Stimulated activated CD4-positive, alpha-beta T cell treated with anti-CD3 and anti-CD28 coated beads, Interleukin-15, amount 100 ng/mL, for 48 hours (primary cell): ENCODE data around the gene PIM1.

Experiments used
- DNase-seq, 2 donors: peaks; one replicate each; pipeline ENCODE4 v3.0.0-alpha.2; 2020; ENCODE audit warnings: low read depth in 2 of 2

The PIM1 gene

GRCh38 chr6:37137201-37138090, 32.5 kb upstream of the PIM1 start:
- peak; percentile 25 to 30 for DNase-seq

- DNase-seq = no peak
Measured at GRCh38 chr6:37138856-37139229, 31.1 kb upstream of the PIM1 start.

GRCh38 chr6:37139230-37139962, 30.6 kb upstream of the PIM1 start:
- no peak for DNase-seq

- no peak for DNase-seq
Measured at GRCh38 chr6:37140145-37140544, 29.8 kb upstream of the PIM1 start.

GRCh38 chr6:37141281-37142049, 28.5 kb upstream of the PIM1 start:
- DNase-seq = no peak

GRCh38 chr6:37142050-37142614, 27.8 kb upstream of the PIM1 start:
- DNase-seq = no peak

- DNase-seq = no peak
Measured at GRCh38 chr6:37143585-37143984, 26.4 kb upstream of the PIM1 start.

GRCh38 chr6:37145443-37145842, 24.5 kb upstream of the PIM1 start:
- DNase-seq = no peak

- no peak for DNase-seq
Measured at GRCh38 chr6:37146735-37147157, 23.2 kb upstream of the PIM1 start.

- no peak for DNase-seq
Measured at GRCh38 chr6:37149745-37150144, 20.2 kb upstream of the PIM1 start.

GRCh38 chr6:37150314-37150713, 19.6 kb upstream of the PIM1 start:
- no peak for DNase-seq

- peak in 1 of 2 donors; percentile 65 for DNase-seq
Measured at GRCh38 chr6:37155394-37156312, 14.3 kb upstream of the PIM1 start.

- DNase-seq = no peak
Measured at GRCh38 chr6:37158508-37158907, 11.4 kb upstream of the PIM1 start.

GRCh38 chr6:37160922-37161778, 8.8 kb upstream of the PIM1 start:
- no peak for DNase-seq

- no peak for DNase-seq
Measured at GRCh38 chr6:37162740-37163139, 7.2 kb upstream of the PIM1 start.

GRCh38 chr6:37168163-37168758, 1.7 kb upstream of the PIM1 start:
- no peak for DNase-seq

- no peak for DNase-seq
Measured at GRCh38 chr6:37168811-37169495, 999 bp upstream of the PIM1 start.

GRCh38 chr6:37170273-37171200, 585 bp downstream of the PIM1 start:
- peak in 1 of 2 donors; percentile 35 for DNase-seq
